Kidney glomerular epithelial cell (primary cell): ENCODE results near the gene SLAMF1.
"Not testable (repeated sequence)": the region's sequence is repeated elsewhere in the genome, so short reads cannot be mapped to it uniquely, and the experiment has no call there.

ENCODE experiments used
- DNase-seq: peaks from one replicate; lab custom pipeline; 2025; lab: John Stamatoyannopoulos, UW

Gene SLAMF1, protein sequence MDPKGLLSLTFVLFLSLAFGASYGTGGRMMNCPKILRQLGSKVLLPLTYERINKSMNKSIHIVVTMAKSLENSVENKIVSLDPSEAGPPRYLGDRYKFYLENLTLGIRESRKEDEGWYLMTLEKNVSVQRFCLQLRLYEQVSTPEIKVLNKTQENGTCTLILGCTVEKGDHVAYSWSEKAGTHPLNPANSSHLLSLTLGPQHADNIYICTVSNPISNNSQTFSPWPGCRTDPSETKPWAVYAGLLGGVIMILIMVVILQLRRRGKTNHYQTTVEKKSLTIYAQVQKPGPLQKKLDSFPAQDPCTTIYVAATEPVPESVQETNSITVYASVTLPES

DNA sequence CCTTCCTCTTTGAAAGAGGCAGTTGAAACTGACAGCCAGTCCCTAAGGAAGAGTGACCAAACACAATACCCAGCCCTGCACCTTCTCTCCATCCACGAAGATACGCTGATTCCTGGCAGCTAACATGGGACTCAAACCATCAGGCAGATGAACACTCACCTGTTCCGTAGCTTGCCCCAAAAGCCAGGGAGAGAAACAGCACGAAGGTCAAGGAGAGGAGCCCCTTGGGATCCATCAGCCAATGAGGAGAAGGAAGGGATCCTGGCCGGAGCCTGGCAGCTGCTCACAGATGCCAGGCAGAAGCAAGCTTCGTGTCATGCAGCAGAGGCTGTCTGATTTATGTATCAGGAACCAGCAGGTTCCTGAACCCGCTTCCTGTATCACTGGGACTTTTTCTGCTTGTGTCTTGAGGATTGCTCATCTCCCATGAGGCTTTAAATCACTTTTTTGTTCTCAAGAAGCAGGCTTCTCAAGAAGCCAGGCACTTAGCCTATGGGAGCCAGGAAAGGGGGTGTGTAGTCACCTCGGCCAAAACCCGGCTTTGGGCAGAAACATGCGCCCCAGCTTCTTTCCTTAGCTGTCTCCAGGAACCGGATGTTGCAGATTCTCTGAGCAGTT lies at the start of gene SLAMF1:
Gene SLAMF1, minus strand, starts transcription at position 334 of the 618 bp plus-strand sequence. Its CDS starts 99 bp downstream, at position 235.
- DNase-seq: no peak

DNA sequence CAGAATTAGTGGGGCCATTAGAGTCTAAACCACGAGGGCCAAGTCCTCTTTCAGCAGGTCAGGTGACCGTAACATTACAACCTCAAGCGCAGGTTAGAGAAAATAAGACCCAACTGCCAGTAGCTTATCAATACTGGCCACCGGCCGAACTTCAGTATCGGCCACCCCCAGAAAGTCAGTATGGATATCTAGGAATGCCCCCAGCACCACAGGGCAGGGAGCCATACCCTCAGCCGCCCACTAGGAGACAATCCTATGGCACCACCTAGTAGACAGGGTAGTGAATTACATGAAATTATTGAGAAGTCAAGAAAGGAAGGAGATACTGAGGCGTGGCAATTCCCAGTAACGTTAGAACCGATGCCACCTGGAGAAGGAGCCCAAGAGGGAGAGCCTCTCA lies 45.5 kb upstream of the SLAMF1 start:
- not testable (repeated sequence) for DNase-seq

DNA sequence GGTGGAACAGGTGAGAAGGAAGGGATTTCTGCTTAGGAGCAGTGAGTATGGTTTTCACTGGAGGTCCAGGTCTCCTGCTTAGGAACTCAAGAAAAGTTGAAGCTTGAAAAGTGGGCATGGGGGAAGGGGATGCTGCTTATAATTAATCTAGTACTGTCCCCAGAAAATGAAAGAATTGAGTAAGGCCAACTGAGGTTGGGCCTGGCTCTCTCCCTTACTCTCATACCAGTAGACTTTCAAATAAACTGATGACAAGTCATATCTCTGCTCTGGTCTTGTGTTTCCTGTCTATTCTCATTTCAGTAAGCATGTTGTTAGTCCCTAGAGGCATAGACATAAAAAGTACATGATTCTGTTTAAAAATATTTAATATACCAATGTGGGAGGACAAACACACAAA lies 38.4 kb upstream of the SLAMF1 start:
- DNase-seq: no peak

DNA sequence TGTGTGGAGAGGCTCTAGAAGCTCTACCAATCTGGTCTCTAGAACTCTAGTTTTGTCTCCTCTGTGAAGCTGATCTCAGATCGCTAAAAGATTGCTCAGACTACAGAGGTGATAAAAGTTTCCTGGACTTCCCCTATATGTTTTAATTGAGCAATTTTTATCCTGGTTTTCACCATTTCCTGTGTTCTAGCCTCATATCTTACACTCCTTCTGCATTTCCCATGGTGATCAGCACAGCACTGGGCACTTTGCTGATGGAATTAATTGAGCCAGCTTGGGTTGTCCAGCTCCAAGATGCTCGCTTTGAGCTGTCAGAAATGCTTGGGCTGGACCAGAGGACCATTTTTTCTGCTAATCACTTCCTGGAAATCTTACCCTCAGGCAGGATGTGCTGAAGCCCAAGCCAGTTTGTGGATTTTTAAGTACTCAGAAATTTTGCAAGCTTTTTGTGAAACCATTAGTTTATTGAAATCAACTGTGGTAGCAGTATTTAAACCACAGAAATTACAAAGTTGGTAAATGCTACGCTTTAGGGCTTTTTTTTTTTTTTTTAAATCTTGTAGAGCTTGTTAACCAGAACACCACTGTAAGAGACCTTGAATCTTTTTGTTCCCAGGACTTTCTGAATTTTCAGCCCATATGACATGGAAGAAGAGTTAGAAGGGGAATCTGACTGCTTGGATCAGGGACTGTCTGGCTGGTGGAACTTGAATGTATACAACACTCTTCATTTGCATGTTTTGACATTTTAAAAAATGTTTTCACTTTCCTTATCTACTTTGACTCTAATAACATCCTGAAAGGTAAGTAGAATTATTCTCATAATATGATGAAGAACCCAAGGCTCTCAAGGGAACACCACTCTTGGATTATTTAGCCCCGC lies 36.4 kb upstream of the SLAMF1 start:
- DNase-seq: no peak

DNA sequence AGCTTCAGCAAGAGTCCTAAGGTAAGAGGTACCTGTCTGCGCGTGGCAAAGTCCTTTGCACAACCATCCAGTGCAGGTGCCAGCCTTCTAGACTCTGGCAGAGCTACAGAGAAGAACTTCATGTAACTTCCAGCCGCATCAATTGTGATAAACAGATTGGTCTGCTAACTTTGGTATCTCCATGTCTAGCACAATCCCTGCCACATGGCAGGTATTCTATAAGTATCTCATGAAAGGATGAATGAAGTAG lies 35.0 kb upstream of the SLAMF1 start:
- no peak for DNase-seq

DNA sequence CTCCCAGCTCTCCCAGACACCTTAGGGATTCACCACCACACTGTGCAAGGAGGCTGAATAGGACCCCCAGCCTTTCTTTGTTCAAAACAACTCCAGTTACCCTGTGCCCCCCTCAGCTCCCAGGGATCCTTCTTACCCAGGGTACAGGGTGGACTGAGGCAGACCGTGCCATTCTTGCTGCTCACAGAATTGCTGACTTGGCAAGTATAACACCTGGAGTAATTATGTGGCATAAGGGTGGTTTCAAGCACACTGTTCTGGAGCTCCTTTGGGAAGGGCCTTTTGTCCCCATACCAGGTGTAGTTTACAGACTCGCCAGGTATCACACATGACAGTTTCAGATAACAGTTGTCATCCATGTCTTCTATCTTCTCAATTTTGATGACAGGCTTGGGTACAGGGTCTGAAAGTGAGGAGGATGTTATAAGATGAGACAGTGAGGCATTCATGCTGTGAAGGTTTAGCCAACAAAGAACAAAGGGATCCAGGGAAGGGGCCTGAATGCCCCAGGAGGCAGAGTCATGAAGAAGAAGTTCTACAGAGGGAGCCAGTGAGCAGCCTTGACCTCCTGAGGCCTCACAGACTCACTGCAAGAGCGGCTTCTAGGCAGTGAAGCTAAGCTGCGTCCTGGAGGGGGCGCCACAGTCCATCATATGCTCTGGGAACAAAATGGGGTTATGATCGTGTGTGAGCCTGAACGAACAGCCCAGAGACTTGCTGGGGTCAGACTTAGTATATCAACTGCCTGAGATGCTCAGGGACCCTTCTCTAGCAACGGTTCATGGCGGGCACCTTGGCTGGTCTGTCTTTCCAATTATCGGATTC lies 34.4 kb upstream of the SLAMF1 start:
- peak; percentile 50 for DNase-seq

DNA sequence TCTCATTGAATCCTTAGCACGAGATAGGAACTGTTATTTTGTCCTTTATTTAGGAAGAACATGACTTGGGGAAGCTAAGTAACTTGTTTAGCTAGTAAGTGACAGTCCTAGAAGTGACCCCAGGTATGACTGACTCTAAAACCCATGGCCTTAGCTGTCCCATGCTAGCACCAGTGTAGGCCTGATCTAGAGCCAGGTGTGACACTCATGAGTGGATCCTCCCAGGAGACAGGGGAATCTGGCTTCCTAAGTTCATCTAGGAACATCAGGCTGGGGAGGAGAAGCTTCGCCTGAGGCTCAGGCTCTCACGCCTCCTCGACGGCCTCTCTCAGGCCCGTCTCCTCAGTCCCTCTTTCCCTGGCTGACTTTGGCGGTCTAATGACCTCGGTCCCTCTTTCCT lies 33.6 kb upstream of the SLAMF1 start:
- DNase-seq: no peak

DNA sequence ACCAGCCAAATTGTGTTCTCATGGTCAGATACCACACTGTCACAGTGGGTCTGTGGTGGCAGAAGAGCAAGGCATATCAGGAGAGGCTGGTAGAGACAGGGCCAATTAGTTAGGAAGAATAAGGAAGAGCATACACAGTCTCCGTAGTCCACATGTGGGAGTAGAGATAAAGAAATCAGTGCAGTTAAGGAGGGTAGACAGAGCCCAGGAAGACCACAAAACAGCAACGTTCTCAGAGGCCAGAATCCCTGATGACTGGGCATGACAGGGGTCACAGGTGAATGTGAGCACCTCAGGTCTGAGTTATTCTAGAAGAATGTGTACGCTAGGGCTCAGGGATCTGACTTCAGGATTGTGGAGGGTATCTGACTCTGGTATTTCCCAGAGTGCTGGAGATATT lies 33.0 kb upstream of the SLAMF1 start:
- no peak for DNase-seq

DNA sequence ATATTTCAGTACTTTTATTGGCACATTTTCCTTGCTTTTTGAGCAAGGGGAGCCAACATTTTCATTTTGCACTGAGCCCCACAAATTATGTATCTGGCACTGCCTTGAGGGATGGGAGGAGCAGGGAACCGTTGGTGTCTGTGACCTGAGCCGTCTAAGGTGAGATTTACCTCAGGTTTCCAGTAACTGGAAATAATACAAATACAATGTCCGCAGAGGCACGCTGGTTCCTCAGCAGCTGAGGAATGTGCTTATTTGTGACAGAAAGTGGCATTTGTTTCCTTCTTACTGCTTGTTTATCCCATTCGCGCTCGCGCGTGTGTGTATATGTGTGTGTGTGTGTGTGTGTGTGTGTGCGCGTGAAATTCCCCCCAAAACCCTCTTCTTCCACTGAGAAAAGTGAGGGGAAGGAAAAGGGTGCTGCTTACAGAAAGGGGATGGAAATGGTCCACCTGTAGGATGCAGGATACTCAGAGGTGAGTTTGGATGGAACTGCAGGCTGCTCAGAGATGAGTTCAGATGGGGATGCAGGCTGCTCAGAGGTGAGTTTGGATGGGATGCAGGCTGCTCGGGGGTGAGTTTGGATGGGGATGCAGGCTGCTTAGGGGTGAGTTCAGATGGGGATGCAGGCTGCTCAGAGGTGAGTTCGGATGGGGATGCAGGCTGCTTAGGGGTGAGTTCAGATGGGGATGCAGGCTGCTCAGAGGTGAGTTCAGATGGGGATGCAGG lies 30.2 kb upstream of the SLAMF1 start:
- no peak for DNase-seq

DNA sequence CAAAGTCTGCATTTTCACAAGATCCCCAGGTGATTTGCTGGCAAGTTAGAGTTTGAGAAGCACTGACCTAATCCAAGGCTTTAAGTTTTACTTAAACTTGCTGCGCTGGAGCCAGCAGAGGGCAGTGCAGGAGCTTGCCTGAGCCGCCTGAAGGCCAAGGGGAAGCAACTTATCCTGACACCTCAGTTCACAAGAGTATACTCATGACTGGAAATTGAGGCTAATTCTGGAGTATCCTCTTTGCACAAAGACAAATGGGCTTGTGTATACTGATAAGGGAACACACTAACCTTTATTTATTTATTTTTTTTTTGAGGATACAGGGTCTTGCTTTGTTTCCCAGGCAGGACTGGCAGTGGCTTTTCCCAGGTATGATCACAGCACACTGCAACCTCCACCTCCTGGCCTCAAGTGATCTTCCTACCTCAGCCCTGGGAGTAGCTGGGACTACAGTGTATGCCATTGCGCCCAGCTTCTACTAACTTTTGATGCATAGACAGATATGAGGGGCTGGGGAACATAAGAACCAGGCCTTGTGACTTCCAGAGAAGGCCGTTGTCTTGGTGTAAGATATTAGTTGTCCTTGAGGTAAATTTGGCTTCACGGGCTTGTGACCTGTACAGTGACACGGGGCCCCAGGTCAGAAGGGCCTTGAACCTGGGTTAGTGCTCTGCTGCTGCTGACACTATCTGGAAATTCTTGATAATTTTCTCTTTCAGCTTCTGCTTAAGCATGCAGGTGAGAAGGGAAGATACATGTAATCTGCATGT lies 29.0 kb upstream of the SLAMF1 start:
- peak; percentile 32 for DNase-seq

DNA sequence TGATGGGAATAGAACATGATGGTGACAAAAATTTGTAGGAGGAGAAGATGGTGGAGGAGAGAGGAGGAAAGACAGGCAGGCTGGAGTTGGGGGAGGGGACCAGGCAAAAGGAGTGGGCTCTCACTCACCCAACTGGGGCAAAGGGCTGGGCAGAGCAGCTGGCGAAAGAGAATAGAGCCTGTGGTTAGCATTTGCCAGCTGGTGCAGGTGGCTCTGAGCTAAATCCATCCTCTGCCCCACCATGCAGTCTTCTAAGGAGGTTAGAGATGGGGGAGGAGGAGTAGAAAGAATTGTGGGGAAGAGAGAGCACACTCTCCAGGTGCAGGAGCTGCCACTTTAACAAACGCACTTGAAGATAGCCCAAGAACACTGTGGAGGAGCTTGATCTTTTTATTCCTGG lies 27.6 kb upstream of the SLAMF1 start:
- no peak for DNase-seq

DNA sequence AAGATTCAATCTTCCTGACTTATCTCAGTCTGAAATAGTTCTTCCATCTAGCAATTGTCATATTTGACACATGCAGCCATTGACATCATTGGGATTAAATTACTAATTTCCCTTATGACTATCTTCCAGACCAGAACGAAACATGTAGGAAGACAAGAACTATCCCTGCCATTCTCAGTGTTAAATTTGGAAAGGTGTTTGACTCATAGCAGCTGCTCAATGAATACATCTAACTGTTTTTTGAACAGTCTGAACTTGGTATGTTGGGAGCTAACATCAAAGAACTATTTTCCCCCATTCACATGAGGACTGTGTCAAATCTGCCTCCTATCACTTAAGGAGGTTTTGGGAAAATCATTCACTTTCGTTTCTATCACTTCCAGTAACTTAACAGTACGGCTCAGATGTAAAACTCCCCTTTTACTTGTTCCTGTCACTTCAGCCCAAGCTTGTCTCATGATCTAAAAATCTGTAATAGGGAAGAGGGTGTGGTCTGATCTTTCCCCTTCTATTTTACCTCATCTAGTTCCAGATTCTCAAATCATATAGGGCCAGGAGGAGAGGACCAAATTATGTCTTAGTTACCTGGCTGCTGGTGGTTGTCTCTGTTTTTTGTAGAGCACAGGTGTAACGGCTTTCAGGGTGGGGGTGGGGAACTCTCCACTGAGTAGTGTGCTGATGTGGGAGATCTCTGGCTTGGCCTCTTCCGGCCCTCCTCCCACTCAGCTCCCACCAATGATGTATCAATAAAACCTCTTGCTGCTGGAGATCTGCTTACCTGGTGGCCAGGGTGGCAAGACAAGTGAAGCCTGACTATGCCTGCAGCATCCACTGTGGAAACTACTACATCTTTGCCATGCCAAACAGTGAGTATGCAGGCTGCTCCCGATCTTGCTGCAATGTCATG lies 26.2 kb upstream of the SLAMF1 start:
- DNase-seq: no peak

DNA sequence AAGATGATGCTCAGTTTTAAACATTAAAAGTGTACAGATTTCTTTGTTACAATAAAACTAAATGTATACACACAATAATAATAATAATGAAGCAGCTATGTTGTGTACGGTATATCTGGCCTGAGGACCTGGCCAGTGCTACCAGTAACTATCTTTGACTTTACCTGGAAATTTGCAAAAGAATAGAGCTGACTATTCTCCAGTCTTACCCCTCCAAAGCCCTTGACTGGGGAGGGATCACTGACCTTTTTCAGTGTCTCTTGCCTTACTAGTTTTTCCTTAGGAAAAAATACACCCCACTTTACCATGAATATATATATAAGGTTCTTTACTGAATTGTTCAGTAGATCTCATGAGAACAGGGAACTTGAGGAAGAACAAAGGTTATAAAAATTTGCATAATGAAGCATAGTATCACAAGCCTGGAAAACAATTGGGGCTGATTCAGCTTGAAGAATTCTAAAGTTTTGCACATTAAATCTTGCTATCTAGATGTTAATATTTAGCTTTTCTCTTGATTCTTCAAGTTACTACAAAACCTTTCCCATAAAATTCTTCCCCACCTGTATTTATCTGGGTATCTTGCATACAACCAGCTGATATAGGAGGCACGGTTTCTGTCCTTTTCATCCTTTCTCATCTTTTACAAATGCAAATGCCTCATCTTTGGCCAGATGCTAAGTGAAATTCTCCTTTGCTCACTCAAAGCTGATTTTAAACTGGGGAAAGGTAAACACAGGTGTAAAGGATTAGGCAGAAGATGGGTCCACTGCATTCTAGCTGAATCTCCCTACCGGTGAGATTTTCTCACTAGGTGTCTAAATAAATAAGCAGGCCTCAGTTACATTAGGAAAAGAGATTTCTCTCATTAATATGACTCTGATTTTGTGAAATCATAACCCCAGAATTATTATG lies 25.0 kb upstream of the SLAMF1 start:
- DNase-seq: no peak

DNA sequence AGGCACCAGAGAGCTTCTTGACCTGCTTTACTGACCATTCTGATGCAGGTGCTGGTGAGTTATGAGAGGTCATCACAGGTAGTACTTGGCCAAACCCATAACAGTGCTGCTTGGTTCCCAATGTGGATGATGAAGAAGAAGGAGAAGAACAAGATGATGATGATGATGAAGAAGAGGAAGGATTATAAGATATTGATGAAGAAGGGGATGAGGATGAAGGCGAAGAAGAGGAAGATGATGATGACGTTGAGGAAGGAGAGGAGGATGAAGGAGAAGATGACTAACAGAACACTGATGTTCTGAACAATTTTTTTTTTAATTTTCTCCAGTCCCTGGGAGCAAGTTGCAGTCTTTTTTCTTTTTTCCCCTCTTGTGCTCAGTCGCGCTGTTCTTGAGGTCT lies 23.9 kb upstream of the SLAMF1 start:
- no peak for DNase-seq

DNA sequence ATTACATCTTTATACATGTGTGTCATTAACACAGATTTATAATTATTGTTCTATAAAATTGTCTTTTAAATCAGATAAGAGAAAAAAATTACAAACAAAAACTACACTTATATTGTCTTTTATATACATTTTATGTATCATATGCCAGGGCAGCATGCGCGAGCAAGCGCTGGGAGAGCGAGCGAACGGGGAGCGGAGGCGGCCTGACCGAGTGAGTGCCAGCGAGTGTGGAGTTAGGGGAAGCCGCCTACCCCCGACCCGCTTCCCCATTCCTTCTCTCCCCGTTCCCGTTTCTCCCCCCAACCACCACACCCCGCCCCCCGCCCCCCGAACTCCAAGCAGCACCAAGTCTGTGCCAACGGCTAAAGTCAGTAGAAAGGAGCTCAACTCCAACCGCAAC lies 23.0 kb upstream of the SLAMF1 start:
- DNase-seq: no peak

DNA sequence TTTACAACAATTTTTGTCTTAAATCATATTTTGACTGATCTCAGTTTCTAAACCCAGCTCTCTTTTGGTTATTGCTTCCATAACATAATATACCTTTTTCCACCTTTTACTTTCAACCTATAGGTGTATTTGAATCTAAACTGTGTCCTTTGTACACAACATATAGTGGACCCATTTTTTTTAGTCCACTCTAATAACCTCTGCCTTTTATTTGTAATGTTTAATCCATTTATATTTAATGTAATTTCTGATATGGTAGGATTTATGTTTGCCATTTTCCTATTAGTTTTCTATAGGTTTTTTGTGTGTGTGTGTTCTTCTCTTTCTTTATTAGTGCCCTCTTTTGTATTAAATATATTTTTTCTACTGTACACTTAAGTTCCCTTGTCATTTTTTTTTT lies 22.4 kb upstream of the SLAMF1 start:
- no peak for DNase-seq

DNA sequence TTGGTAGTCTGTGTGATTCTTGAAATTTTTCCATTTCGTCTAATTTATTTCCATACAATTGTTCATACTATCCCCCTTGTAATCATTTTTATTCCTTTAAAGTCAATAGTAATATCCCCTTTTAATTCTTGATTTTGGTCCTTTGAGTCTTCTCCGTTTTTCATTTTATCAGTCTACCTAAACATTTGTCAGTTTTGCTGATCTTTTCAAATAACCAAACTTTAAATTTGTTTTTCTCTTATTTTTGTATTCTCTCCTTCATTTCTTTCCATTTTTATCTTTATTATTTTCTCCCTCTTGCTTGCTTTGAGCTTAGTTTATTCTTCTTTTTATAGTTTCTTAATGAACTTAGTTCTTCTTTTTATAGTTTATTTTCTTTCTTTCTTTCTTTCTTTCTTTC lies 21.1 kb upstream of the SLAMF1 start:
- DNase-seq: no peak

DNA sequence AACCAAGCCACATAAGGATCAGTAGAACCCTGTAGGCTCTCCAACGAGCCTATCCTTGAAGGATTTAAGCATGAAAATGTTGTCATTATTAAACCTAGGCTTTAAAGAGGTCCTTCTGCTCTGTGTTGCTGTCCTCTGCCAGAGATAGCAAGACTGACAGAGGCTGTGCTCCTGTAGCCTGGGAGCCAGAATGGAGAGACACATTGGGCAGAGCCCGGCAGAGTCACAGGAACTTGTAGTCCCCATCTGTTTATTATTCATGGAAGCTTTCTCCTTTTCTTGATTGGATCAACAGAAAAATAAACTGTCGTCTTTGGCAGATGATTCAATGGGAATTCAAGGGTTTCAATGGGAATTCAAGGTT lies 19.2 kb upstream of the SLAMF1 start:
- DNase-seq: no peak
